22Rv1 (cell line): Measurements from ENCODE around the gene SPRY4.

Source experiments
- ZFX ChIP-seq: fragments of 450-650 bp; IDR thresholded peaks from 2 replicates; pipeline ENCODE4 v1.6.1; 2017; ENCODE audit warnings: antibody characterized with exemption, borderline replicate concordance
- TF ChIP-seq, protein P1 (sequence below): fragments of 450-650 bp; IDR thresholded peaks from 2 replicates; pipeline ENCODE4 v1.5.1; 2017; ENCODE audit warnings: mild to moderate bottlenecking

DNA sequence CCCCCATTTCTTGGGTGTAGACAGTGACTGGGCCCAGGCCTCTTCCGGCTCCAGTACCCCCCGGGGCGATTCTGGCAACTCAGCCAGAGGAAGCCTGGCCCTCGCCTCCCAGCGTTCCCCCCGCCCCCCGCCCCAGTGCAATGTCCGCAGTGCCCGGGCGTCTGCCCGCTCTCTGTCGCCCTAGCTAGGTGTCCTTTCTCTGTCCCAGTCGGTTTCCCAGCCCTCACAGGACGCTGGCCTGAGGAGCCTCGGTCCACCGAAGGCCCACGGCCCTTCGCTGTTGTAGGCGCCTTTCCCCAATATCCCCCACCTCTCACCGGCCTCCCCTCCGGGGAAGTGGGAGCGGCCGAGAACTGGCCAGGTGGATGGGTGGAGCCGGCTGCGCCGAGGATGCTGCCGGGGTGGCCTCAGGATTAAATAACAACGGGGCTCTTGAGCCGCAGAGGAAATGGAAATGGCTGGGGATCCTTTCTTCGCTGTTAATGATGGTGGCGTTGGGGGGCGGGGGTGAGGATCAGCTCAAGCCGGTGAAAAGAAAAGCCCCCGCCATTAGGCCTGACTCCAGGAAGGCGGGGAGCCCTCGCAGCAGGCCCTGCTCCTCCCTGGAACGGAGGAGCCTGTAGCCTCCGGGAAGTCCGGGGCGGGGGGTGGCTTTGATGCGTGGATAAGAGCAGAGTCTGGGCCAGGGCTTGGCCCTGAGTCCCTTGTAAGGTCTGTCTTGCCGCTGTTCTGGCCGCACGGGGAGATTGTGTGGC, 1.1 kb upstream of the SPRY4 start:
- TF ChIP-seq, protein P1, sequence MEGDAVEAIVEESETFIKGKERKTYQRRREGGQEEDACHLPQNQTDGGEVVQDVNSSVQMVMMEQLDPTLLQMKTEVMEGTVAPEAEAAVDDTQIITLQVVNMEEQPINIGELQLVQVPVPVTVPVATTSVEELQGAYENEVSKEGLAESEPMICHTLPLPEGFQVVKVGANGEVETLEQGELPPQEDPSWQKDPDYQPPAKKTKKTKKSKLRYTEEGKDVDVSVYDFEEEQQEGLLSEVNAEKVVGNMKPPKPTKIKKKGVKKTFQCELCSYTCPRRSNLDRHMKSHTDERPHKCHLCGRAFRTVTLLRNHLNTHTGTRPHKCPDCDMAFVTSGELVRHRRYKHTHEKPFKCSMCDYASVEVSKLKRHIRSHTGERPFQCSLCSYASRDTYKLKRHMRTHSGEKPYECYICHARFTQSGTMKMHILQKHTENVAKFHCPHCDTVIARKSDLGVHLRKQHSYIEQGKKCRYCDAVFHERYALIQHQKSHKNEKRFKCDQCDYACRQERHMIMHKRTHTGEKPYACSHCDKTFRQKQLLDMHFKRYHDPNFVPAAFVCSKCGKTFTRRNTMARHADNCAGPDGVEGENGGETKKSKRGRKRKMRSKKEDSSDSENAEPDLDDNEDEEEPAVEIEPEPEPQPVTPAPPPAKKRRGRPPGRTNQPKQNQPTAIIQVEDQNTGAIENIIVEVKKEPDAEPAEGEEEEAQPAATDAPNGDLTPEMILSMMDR: no peak
- no peak for TF ChIP-seq ZFX
